A673 (cell line): ENCODE data around the gene PVALB. TPM values are rescaled to one million over a fixed set of nuclear protein-coding genes. Genes with fewer than 3 reads are reported as not detected.

Experiments used
- BruUV-seq: library from RNA; stranded (reverse); fragments of 400-500 nt; replicated peaks from 2 replicates; lab custom pipeline; 2021; lab: Mats Ljungman, UMichigan
- CTCF ChIA-PET: fragments of 300-600 bp; sonication (Branson Sonifier 250); formaldehyde crosslinking; loops from one replicate; lab custom pipeline; 2022; ENCODE audit warnings: antibody characterized with exemption; lab: Charles Lee
- POLR2A ChIA-PET: fragments of 300-600 bp; sonication (Branson Sonifier 250); formaldehyde crosslinking; loops from one replicate; lab custom pipeline; 2022; ENCODE audit warnings: antibody characterized with exemption; ENCODE audit not compliant: low non-redundant PET; lab: Charles Lee
- DNase-seq: peaks from one replicate; pipeline ENCODE4 v3.0.0-alpha.2; 2015; ENCODE audit warnings: low spot score
- H3K27ac ChIP-seq: fragments of 200-600 bp; sonication (generic); 2 replicates; pipeline ENCODE4 v1.5.1; 2016; ENCODE audit warnings: mixed run types, low read depth, mild to moderate bottlenecking, mixed read lengths, antibody characterized with exemption, low read length; ENCODE audit not compliant: poor library complexity, severe bottlenecking
- H3K27me3 ChIP-seq: fragments of 200-600 bp; sonication (generic); replicated peaks from 2 replicates; pipeline ENCODE4 v1.6.1; 2017; ENCODE audit warnings: mixed run types, low read depth, mild to moderate bottlenecking, mixed read lengths, antibody characterized with exemption, low read length; ENCODE audit not compliant: insufficient read depth, poor library complexity
- H3K36me3 ChIP-seq: fragments of 200-600 bp; sonication (generic); 2 replicates; pipeline ENCODE4 v1.6.1; 2016; ENCODE audit warnings: mixed run types, mild to moderate bottlenecking, mixed read lengths, antibody characterized with exemption, low read length; ENCODE audit not compliant: insufficient read depth, poor library complexity, severe bottlenecking
- H3K4me1 ChIP-seq: fragments of 200-600 bp; sonication (generic); 2 replicates; pipeline ENCODE4 v1.6.1; 2017; ENCODE audit warnings: mixed run types, mild to moderate bottlenecking, mixed read lengths, antibody characterized with exemption, low read length; ENCODE audit not compliant: insufficient read depth, poor library complexity, severe bottlenecking
- H3K4me3 ChIP-seq: fragments of 200-600 bp; sonication (generic); 2 replicates; pipeline ENCODE4 v1.5.1; 2016; ENCODE audit warnings: low read depth, mixed run types, mild to moderate bottlenecking, mixed read lengths, low read length; ENCODE audit not compliant: poor library complexity, severe bottlenecking
- H3K9me3 ChIP-seq: fragments of 200-600 bp; sonication (generic); 2 replicates; pipeline ENCODE4 v1.6.1; 2016; ENCODE audit warnings: mixed run types, low read depth, mild to moderate bottlenecking, mixed read lengths, antibody characterized with exemption, low read length; ENCODE audit not compliant: poor library complexity, severe bottlenecking
- CTCF ChIP-seq: fragments of 300-800, 200-600 bp; sonication (generic); conservative IDR thresholded peaks from 2 replicates; pipeline ENCODE4 v1.5.1; 2017; ENCODE audit warnings: low read depth, mild to moderate bottlenecking, antibody characterized with exemption, low read length, moderate library complexity, mixed read lengths
- EZH2 ChIP-seq: fragments of 200-600 bp; sonication (generic); IDR thresholded peaks from 2 replicates; pipeline ENCODE4 v1.6.1; 2017; ENCODE audit warnings: borderline replicate concordance, low read depth, mild to moderate bottlenecking, mixed read lengths, antibody characterized with exemption, low read length; ENCODE audit not compliant: poor library complexity, severe bottlenecking
- intact Hi-C: fragments of 100-400 bp; cut with micrococcal nuclease; formaldehyde crosslinking; loops from one replicate; pipeline ENCODE4 v1.10.0; 2022; ENCODE audit not compliant: unreplicated experiment
- total RNA-seq: library from RNA; stranded (reverse); gene quantifications from 2 replicates; pipeline ENCODE4 v1.2.3, GENCODE V29; 2021

Gene PVALB
- total RNA-seq, 1 experiment from 2014 or later = not detected

- Histone ChIP-seq H3K4me3 (no peak overlapping the region), H3K4me1 (peaks cover 6% of the 10 kb centered on the region), H3K36me3 (no peaks in the 10 kb centered on the region), H3K27me3 (no peaks in the 10 kb centered on the region), H3K9me3 (no peaks in the 10 kb centered on the region), H3K27ac (no peak overlapping the region)
- DNase-seq = no peak
- CTCF ChIA-PET = no interaction called here
- TF ChIP-seq CTCF = no peak
- no peak for TF ChIP-seq EZH2
- intact Hi-C loops = no loop called here
- POLR2A ChIA-PET = no interaction called here
- no TSS peak for BruUV-seq
Measured at GRCh38 chr22:36772451-36772850, 44.4 kb downstream of the PVALB start.

GRCh38 chr22:36771356-36772063 is 45.3 kb downstream of the PVALB start:
- no peaks in the 10 kb centered on the region for H3K36me3 ChIP-seq
- POLR2A ChIA-PET = no interaction called here
- peaks cover 6% of the 10 kb centered on the region for H3K4me1 ChIP-seq
- no peak overlapping the region for H3K4me3 ChIP-seq
- H3K27ac ChIP-seq = no peak overlapping the region
- TF ChIP-seq CTCF = no peak
- no peak for TF ChIP-seq EZH2
- intact Hi-C loops = no loop called here
- no peak for DNase-seq
- H3K9me3 ChIP-seq = no peaks in the 10 kb centered on the region
- BruUV-seq = no TSS peak
- no peaks in the 10 kb centered on the region for H3K27me3 ChIP-seq
- CTCF ChIA-PET = no interaction called here

- H3K27ac ChIP-seq = no peak overlapping the region
- H3K36me3 ChIP-seq = no peaks in the 10 kb centered on the region
- H3K4me3 ChIP-seq = no peak overlapping the region
- CTCF ChIA-PET = no interaction called here
- TF ChIP-seq CTCF = no peak
- no peak for TF ChIP-seq EZH2
- peaks cover 6% of the 10 kb centered on the region for H3K4me1 ChIP-seq
- H3K9me3 ChIP-seq = no peaks in the 10 kb centered on the region
- intact Hi-C loops = no loop called here
- POLR2A ChIA-PET = no interaction called here
- no TSS peak for BruUV-seq
- no peaks in the 10 kb centered on the region for H3K27me3 ChIP-seq
- DNase-seq = no peak
Measured at GRCh38 chr22:36770513-36771231, 46.2 kb downstream of the PVALB start.
